CD4-positive, alpha-beta T cell treated with Interleukin-4 for 1 hour (primary cell): ENCODE measurements around the gene PTPRN.
"Not testable (repeated sequence)": the region's sequence is repeated elsewhere in the genome, so short reads cannot be mapped to it uniquely, and the experiment has no call there.

ENCODE experiments used
- DNase-seq, 2 donors: peaks; one replicate each; pipeline ENCODE4 v3.0.0-alpha.2; 2020 to 2022

The PTPRN gene

GRCh38 chr2:219306047-219306446 lies 3.2 kb downstream of the PTPRN start:
- DNase-seq = no peak

DNA sequence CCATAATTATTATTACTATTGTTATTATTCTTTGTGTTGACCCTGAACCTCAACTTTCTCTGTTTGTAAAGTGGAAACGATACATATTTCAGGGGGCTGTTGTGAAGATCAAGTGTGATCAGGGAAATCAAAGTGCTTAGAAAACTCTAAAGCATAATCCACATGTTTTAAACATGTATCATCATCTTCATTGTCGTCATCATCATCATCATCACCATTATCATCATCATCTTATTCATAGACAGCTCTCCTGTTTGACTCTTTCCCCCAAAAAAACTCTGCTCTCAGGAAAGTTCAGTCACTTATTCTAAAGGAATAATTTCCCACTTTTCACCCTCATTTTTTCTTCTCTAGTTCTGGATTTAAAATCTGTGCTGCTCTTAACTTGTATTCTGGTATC lies 5.0 kb downstream of the PTPRN start:
- DNase-seq = no peak

DNA sequence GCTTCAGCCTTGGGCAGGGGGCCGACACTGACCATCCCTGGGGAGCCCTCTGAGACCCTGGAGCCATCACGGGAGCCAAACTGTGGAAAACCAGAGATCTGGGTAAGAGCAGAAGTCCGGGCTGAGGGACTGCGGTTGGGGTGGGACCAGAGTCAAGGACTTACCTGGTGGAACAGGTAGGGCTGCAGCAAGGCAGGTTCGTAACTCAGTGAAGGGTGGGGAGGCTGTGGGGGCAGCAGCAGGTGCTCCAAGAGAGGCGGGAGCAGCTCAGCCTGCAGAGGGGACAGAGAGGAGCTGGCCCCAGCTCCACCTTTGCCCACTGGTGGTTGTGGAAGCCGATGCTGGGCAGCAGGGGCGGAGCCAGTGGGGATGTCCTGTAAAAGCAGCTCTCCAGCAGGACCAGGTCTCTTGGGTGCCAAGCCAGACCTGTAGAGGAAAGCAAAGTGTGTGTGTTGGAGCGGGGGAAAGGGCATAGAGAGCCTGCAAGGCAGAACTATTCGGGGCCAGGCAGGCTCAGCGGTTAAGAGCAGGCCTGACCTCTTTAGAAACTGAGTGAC lies 6.7 kb downstream of the PTPRN start:
- no peak for DNase-seq

DNA sequence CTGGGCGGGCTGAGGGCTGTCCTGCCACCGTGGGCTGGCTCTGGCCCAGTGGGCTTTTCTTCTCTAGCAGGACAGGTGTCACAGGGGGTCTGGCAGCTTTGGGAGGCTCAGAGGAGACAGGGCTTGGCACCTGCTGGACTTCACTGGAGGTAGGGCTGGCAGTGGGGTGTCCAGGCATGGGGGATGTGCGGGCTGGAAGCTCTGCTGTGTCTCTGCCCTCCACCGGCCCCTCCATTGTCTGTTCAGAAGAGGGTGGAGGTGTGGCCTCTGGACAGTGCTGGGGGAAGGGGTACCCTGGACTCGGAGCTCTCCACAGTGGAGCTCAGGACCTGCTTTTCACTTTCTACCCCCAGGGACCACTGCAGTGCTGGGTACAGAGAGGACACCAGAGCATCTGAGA lies 9.2 kb downstream of the PTPRN start:
- DNase-seq = no peak

- DNase-seq = no peak
Observed at GRCh38 chr2:219299372-219299760, 9.8 kb downstream of the PTPRN start.

GRCh38 chr2:219298759-219299371 lies 10.3 kb downstream of the PTPRN start:
- DNase-seq = peak; percentile 86 to 89

- DNase-seq = no peak
Observed at GRCh38 chr2:219297766-219298456, 11.3 kb downstream of the PTPRN start.

DNA sequence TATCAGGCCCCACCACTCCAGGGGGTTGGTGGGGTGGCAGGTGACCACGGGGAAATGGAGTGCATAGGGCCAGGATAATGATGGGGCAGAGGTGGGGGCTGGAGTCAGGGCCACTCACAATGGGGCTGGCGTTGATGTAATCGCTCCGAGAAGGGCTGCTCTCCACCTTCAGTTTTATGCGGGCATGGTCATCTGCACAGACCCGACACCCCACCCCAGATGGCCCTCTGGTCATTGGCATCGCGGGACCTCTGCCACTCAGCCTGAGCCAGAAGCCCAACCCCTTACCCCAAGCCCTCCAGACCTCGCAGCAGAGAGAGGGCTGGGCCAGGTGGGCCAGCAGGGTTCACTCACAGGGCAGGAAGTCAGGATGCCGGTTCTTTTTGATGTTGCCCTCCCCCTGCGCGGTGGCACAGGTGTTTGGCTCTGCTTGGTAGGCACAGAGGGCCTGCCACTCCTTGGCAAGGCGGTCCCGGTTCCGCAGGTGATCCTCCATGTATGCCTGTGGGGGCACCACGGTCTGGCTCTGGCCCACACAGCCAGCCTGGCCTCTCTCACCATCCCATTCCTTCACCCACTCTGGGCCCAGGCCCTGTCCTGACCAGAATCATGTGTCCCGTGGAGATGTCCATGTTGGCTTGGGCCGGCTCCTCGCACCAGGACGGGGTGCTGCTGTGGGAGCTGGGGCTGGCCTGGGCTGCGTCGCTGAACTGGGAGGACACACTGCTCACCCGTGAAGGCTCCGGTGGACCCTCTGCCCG lies 12.4 kb downstream of the PTPRN start:
- no peak for DNase-seq

DNA sequence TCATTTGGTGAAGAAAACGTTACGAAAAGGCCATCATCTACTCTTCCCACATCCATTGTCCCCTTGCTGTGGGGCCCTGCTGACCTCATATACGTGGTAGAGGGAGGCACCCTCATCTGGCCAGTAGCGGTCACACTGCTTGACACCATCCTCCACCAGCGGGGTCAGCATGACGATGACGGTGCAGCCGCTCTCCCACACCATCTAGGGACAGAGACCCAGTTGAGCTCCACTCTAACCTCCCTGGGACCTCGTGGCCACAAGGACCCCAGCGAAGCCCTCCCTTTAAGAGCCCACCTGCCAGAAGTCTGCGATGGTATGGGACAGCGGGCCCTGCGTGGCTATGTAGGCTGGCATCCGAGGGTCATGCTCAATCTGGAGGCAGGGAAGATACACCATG lies 13.1 kb downstream of the PTPRN start:
- DNase-seq = no peak

DNA sequence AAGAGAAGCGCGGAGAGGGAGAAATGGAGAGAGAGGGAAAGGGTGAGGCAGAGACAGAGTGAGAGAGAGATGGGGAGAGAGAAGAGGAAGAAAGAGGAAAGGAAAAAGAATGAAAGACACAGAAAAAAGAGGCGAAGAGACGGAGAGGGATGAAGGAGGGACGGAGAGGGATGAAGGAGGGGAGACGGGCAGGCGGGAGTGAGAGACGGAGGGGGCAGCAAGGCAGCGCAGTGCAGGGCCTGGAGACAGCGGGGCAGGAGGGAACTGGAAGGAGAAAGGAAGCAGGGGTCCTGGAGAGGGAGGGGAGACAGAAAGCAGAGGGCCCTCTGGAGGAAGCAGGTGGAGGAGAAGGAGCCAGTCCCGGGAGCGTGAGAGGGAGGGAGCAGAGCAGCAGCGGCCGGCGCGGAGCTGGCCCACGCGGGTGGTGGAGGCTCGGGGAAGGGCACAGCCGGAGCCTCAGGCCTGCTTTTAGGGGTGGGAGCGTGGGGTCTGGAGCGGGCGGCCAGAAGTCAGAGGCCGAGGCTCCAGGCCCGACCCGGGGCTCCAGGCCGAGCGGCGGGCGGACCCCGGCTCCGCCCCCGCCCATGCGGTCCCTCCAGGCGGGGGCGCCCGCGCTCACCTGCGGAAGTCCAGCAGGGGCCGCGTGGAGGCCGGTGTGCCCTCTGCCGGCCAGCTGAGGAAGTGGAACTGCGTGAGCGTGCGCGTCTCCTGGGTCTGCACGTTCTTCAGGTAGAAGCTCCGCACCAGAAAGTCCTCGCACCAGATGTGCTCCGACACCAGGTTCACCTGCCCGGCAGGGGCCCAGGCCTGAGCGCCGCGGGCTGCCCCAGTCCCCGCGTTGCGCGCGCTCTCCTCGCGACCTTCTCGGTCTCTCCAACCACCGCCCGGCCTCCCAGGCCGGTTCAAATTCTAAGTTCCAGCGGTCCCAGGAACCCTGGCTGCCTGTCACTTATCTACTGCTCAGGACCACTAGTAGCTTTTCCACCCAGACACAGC lies 14.5 kb downstream of the PTPRN start:
- peak; percentile 92 for DNase-seq

GRCh38 chr2:219293736-219294231 lies 15.4 kb downstream of the PTPRN start:
- no peak for DNase-seq

DNA sequence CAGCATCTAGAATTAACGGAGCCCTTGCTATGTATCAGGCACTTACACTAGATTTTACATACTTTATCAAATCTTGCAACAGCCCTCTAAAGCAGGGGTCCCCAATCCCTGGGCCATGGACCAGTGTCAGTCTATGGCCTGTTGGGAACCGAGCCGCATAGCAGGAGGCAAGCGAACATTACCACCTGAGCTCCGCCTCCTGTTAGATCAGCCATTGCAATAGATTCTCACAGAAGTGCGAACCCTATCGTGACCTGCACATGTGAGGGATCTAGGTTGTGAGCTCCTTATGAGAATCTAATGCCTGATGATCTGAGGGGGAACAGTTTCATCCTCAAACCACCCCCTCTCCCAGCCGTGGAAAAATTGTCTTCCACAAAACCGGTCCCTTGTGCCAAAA lies 16.6 kb downstream of the PTPRN start:
- no peak for DNase-seq

DNA sequence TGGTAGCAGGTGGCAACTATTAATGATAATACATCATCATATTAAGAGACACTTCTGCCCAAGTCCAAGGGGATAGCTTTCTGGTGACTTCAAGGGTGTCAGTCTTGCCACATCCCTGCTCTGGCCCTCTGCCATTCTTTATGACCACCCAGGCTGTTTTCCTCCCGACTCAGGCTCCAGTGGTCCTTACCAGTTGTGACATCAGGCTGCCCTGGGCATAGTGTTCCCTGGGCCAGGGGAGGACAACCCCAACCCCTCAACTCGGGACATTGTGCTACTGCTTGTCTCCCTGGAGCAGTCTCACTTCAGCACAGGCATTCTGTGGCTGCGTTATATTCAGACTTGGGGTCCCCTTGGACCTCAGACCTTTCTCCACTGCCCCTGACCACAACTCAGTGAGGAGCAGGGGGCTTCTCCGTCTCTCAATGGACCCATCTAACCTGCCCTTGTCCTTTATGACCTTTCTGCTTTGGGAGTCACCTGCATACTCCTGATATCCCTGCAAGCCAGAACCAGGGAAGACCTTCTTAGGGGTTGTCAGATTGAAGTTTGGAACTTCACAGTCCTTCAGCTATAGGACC lies 17.2 kb downstream of the PTPRN start:
- peak in 1 of 2 donors; percentile 6 for DNase-seq

DNA sequence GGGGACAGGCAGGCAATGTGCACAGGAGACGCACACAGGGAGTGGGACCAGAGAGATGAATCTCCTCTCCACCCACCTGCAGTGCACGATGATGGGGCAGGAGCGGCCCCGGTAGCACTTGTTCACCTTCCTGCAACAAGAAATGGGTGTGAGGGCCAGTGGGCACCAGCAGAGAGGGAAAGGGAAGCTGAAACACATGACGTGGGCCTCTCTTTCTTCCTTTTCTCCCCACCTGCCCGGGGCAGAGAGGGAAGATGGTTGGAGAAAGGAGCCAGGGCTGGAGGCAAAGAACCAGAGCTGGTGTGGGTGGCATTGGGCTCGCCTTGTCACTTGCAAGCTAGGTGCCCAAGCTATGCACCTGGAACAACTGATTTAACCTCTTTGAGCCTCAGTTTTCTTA lies 17.8 kb downstream of the PTPRN start:
- DNase-seq = no peak

- DNase-seq = no peak
Observed at GRCh38 chr2:219290381-219291171, 18.6 kb downstream of the PTPRN start.

GRCh38 chr2:219289537-219290361 lies 19.5 kb downstream of the PTPRN start:
- DNase-seq = no peak

- DNase-seq = no peak
Observed at GRCh38 chr2:219289195-219289536, 20.0 kb downstream of the PTPRN start.

GRCh38 chr2:219287580-219288265 lies 21.5 kb downstream of the PTPRN start:
- DNase-seq = no peak

DNA sequence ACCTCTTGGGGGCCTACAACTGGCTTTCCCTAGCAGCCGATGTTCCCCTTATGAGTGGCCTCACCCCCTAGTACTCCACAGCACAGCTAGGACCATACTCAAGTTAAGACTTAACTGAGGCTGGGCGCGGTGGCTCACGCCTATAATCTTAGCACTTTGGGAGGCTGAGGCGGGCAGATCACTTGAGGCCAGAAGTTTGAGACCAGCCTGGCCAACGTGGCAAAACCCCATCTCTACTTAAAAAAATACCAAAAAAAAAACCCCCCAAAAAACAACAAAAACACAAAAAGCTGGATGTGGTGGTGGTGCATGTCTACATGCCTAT lies 22.1 kb downstream of the PTPRN start:
- DNase-seq = not testable (repeated sequence)
